GM23248 (cell line): ENCODE measurements around the gene DDR1.

Experiments
- EZH2 ChIP-seq: fragments of 200-600 bp; sonication (generic); IDR thresholded peaks from 2 replicates; pipeline ENCODE4 v1.6.1; 2018; ENCODE audit warnings: antibody characterized with exemption, mild to moderate bottlenecking; ENCODE audit not compliant: insufficient read depth, poor library complexity, severe bottlenecking
- EZH2phosphoT487 ChIP-seq: fragments of 200-600 bp; sonication (generic); IDR thresholded peaks from 2 replicates; pipeline ENCODE4 v1.6.1; 2018; ENCODE audit warnings: antibody characterized with exemption, moderate library complexity, mild to moderate bottlenecking, low read depth; ENCODE audit not compliant: insufficient read depth

- TF ChIP-seq EZH2 = no peak
- TF ChIP-seq EZH2phosphoT487 = no peak
These were observed 36.8 kb upstream of the DDR1 start for GRCh38 chr6:30847421-30847970.
